Activated CD4-positive, alpha-beta T cell treated with anti-CD3 and anti-CD28 coated beads, Interleukin-2, amount 50 U/mL, for 48 hours (primary cell): ENCODE data around the gene LSM2.
"Not testable (repeated sequence)": the region's sequence is repeated elsewhere in the genome, so short reads cannot be mapped to it uniquely, and the experiment has no call there.

Experiments used
- DNase-seq, 2 experiments: peaks; one replicate each; pipeline ENCODE4 v3.0.0-alpha.2; 2020

Gene LSM2

DNA sequence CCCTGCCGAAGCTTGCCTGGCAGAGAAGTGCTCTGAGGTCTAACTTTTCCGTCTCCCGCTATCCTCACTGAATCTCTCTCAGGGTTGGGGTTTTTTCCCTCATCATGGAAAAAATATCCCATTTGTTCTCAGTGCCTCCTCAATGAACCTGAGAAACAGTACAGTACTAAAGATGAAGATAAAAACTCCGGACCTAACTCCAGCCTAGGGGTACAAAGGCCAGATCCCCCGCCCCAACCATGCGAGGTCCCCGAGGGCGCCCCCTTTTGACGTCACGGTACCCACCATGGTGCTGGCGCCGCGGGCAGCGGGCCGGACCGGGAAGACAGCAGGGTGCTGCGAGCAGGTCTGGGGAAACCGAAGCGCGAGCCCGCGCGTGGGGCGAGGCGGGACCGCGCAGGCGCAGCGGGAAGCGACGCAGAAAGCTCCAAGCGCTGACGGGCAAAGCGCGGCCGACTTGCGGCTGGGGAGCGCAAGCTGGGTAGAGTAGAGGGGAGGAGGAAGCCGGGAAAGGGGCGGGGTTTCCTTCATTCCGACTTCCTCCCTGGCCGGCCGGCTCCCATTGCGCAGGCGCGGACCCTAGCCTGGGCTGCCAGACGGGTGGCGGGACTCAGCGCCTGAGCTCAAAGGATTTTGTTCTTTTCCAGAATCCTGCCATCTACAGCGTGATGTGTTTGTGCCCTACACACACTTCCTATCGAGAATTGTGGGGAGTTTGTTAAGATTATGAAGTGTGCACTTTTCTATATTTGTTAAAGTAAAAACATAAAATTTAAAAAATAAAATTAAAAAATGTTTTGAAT lies at the start of gene LSM2:
LSM2 (minus strand) TSS at position 497 of the 803 bp plus-strand sequence; CDS start at position 288, 209 bp downstream.
- DNase-seq, result peak; percentile 97 to 98

DNA sequence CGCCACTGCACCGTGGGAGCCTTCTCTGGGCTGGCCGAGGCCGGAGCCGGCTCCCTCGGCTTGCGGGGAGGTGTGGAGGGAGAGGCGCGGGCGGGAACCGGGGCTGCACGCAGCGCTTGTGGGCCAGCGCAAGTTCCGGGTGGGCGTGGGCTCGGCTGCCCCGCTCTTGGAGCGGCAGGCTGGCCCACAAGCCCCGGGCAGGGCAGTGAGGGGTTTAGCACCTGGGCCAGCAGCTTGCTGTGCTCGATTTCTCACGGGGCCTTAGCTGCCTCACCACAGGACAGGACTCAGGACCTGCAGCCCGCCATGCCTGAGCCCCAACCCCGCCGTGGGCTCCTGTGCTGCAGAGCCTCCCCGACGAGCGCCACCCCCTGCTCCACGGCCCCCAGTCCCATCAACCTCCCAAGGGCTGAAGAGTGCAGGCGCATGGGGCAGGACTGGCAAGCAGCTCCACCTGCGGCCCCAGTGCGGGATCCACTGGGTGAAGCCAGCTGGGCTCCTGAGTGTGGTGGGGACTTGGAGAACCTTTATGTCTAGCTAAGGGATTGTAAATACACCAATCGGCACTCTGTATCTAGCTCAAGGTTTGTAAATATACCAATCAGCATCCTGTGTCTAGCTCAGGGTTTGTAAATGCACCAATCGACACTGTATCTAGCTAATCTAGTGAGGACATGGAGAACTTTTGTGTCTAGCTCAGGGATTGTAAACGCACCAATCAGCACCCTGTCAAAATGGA lies 45.4 kb upstream of the LSM2 start:
- DNase-seq, result not testable (repeated sequence)

DNA sequence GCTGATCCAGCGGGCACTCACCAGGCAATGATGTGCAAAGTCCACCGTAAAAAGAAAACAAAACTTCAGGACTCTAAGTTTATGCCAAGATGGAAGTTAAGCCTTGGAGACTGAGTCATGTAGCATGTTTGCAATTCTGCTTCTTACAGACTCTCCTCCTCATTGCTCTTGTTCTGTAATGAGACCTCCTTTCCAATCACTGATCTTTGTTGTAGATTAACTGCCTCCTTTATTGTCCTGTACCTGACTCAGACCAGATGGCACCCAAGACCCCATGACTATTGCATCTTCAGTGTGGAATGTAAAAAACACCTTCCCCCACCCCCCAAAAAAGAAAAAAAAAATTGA lies 44.7 kb upstream of the LSM2 start:
- no peak for DNase-seq

- DNase-seq, result no peak
Observed at GRCh38 chr6:31850765-31851484, 44.2 kb upstream of the LSM2 start.

- no peak for DNase-seq
Observed at GRCh38 chr6:31847276-31847978, 40.7 kb upstream of the LSM2 start.

DNA sequence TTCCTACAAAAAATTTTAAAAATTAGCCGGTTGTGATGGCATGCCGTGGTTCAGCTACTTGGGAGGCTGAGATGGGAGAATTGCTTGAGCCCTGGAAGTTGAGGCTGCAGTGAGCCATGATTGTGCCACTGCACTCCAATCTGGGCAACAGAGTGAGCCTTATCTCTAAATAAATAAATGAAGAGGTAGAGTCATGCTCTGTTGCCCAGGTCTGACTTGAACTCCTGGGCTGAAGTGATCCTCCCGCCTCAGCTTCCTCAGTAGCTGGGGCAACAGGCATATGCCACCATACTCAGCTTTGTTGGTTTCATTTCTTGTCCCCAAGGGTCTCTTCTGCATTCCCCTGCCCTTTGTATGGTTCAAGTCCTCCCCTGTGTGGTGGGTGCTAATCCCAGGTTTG lies 37.7 kb upstream of the LSM2 start:
- DNase-seq, result no peak

- DNase-seq, result no peak
Observed at GRCh38 chr6:31842053-31842452, 35.3 kb upstream of the LSM2 start.

- not testable (repeated sequence) for DNase-seq
Observed at GRCh38 chr6:31839779-31840126, 33.0 kb upstream of the LSM2 start.

DNA sequence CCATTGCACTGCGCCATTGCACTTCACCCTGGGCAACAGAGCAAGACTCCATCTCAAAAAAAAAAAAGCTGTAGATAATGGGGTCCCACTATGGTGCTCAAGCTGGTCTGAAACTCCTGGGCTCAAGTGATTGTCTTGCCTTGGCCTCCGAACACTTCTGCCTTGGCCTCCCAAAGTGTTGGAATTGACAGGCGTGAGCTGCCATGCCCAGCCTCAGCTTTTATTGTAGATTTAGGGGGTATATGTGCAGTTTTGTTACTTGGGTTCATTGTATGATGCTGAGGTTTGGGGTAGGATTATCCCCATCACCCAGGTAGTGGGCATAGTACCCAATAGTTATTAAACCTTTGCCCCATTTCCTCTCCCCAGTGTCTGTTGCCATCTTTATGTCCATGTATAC lies 32.2 kb upstream of the LSM2 start:
- DNase-seq, result no peak

GRCh38 chr6:31838114-31838553 lies 31.4 kb upstream of the LSM2 start:
- DNase-seq, result not testable (repeated sequence)

GRCh38 chr6:31837369-31838113 lies 30.8 kb upstream of the LSM2 start:
- no peak for DNase-seq

GRCh38 chr6:31836474-31837368 lies 30.0 kb upstream of the LSM2 start:
- no peak for DNase-seq

DNA sequence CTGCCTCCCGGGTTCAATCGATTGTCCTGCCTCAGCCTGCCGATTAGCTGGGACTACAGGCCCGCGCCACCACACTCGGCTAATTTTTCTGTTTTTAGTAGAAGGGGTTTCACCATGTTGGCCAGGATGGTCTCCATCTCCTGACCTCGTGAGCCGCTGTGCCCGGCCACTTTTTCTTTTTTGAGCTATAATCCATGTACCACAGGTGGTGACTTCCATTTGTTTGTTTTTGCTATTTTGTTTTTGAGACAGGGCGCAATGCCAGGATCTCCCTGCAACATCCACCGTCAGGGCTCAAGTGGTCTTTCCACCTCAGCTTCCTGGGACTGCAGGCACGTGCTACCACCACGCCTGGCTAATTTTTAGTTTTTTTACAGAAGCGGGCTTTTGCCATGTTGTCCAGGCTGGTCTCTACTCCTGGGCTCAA lies 29.3 kb upstream of the LSM2 start:
- DNase-seq, result no peak

GRCh38 chr6:31834367-31835250 lies 27.8 kb upstream of the LSM2 start:
- DNase-seq, result peak; percentile 76 to 83

GRCh38 chr6:31831350-31832215 lies 24.8 kb upstream of the LSM2 start:
- no peak for DNase-seq

DNA sequence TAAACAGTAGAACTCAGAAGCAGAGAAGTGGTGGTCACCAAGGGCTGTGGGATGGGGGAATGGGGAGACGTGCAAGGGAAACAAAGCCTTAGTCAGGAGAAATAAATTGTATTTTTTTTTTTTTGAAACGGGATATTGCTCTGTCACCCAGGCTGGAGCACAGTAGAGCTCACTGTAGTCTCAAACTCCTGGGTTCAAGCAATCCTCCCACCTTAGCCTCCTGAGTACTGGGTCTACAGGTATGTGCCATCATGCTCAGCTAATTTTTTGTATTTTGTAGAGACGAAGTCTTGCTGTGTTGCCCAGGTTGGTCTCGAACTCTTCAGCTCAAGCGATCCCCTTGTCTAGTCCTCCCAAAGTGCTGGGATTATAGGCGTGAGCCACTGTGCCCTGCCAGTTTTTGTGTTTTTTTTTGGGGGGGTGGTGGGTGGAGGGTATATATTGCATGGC lies 24.1 kb upstream of the LSM2 start:
- DNase-seq, result no peak

DNA sequence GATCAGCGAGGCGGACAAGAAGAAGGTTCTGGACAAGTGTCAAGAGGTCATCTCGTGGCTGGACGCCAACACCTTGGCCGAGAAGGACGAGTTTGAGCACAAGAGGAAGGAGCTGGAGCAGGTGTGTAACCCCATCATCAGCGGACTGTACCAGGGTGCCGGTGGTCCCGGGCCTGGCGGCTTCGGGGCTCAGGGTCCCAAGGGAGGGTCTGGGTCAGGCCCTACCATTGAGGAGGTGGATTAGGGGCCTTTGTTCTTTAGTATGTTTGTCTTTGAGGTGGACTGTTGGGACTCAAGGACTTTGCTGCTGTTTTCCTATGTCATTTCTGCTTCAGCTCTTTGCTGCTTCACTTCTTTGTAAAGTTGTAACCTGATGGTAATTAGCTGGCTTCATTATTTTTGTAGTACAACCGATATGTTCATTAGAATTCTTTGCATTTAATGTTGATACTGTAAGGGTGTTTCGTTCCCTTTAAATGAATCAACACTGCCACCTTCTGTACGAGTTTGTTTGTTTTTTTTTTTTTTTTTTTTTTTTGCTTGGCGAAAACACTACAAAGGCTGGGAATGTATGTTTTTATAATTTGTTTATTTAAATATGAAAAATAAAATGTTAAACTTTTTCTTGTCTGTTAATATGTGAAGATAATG lies 23.0 kb upstream of the LSM2 start:
- no peak for DNase-seq
